Mesendoderm (in vitro differentiated cells): ENCODE results near the gene POLK.
A peak's percentile ranks its signal among the peaks of the same experiment; 100 is the strongest.

ENCODE experiments used
- DNase-seq: peaks from one replicate; pipeline ENCODE4 v3.0.0; 2013
- H2AK5ac ChIP-seq: 2 replicates; pipeline ENCODE4 v1.6.1; 2013; ENCODE audit warnings: low read length, inconsistent platforms
- H2BK120ac ChIP-seq: 2 replicates; pipeline ENCODE4 v1.6.1; 2013; ENCODE audit warnings: low read depth, mild to moderate bottlenecking, low read length, moderate library complexity, mixed read lengths
- H2BK15ac ChIP-seq: replicated peaks from 2 replicates; pipeline ENCODE4 v1.6.1; 2013; ENCODE audit warnings: low read depth, mild to moderate bottlenecking, moderate library complexity
- H2BK5ac ChIP-seq: 2 replicates; pipeline ENCODE4 v1.6.1; 2013; ENCODE audit warnings: low read length, inconsistent platforms
- H3K18ac ChIP-seq: 2 replicates; pipeline ENCODE4 v1.6.1; 2013; ENCODE audit warnings: mild to moderate bottlenecking, low read length, mixed read lengths
- H3K23ac ChIP-seq: one replicate; pipeline ENCODE4 v1.6.1; 2013; ENCODE audit warnings: low read length
- H3K27ac ChIP-seq: 2 replicates; pipeline ENCODE4 v1.5.1; 2013; ENCODE audit warnings: low read depth, mild to moderate bottlenecking, inconsistent platforms, low read length, moderate library complexity
- H3K27me3 ChIP-seq: 2 replicates; pipeline ENCODE4 v1.6.1; 2013; ENCODE audit warnings: low read length, control low read depth, mild to moderate bottlenecking, inconsistent platforms; ENCODE audit not compliant: insufficient read depth, poor library complexity
- H3K36me3 ChIP-seq: 2 replicates; pipeline ENCODE4 v1.6.1; 2013; ENCODE audit warnings: low read length, inconsistent platforms; ENCODE audit not compliant: control insufficient read depth, insufficient read depth
- H3K4ac ChIP-seq: one replicate; pipeline ENCODE4 v1.6.1; 2013; ENCODE audit warnings: low read depth, mild to moderate bottlenecking, low read length, moderate library complexity
- H3K4me1 ChIP-seq: 2 replicates; pipeline ENCODE4 v1.6.1; 2013; ENCODE audit warnings: low read depth, low read length, inconsistent platforms; ENCODE audit not compliant: control insufficient read depth
- H3K4me2 ChIP-seq: 2 replicates; pipeline ENCODE4 v1.6.1; 2013; ENCODE audit warnings: low read length
- H3K4me3 ChIP-seq: 2 replicates; pipeline ENCODE4 v1.5.1; 2013; ENCODE audit warnings: mild to moderate bottlenecking, low read length
- H3K56ac ChIP-seq: one replicate; pipeline ENCODE4 v1.6.1; 2013; ENCODE audit warnings: low read length
- H3K79me1 ChIP-seq: 2 replicates; pipeline ENCODE4 v1.6.1; 2013; ENCODE audit warnings: low read length, inconsistent platforms
- H3K79me2 ChIP-seq: 2 replicates; pipeline ENCODE4 v1.6.1; 2013; ENCODE audit warnings: mild to moderate bottlenecking, low read length; ENCODE audit not compliant: control insufficient read depth, insufficient read depth
- H3K9ac ChIP-seq: 2 replicates; pipeline ENCODE4 v1.6.1; 2013; ENCODE audit warnings: low read length, inconsistent platforms
- H4K5ac ChIP-seq: one replicate; pipeline ENCODE4 v1.6.1; 2013; ENCODE audit warnings: low read length
- H4K8ac ChIP-seq: one replicate; pipeline ENCODE4 v1.6.1; 2013; ENCODE audit warnings: low read depth, mild to moderate bottlenecking, control low read depth, low read length, moderate library complexity
- WGBS: extraction: QIAGEN DNeasy Blood & Tissue Kit; methylation state at CpG from one replicate; pipeline ENCODE4 v1.1.7; 2013; ENCODE audit warnings: low lambda C conversion rate, missing lambda C conversion rate; ENCODE audit not compliant: insufficient coverage; ENCODE audit errors: extremely low coverage; 5-methylcytosine and 5-hydroxymethylcytosine counted together

The POLK gene

GRCh38 chr5:75510836-75511434 is 756 bp upstream of the POLK start:
- H2BK120ac ChIP-seq, result no peak overlapping the region
- peaks cover 10% of the 10 kb centered on the region for H3K79me1 ChIP-seq
- H3K18ac ChIP-seq, result peak overlapping the region; percentile 54
- H3K27me3 ChIP-seq, result no peaks in the 10 kb centered on the region
- no peak overlapping the region for H3K4ac ChIP-seq
- peak overlapping the region; percentile 56 for H2BK5ac ChIP-seq
- peak overlapping the region; percentile 94 for H3K9ac ChIP-seq
- DNase-seq, result peak; percentile 73
- no peak overlapping the region for H2BK15ac ChIP-seq
- H3K4me3 ChIP-seq, result peak overlapping the region; percentile 92
- no peaks in the 10 kb centered on the region for H3K4me1 ChIP-seq
- no peak overlapping the region for H4K5ac ChIP-seq
- peaks cover 29% of the 10 kb centered on the region for H3K79me2 ChIP-seq
- peak overlapping the region; percentile 57 for H3K23ac ChIP-seq
- H3K56ac ChIP-seq, result peak overlapping the region; percentile 96
- peak overlapping the region; percentile 77 for H3K4me2 ChIP-seq
- H2AK5ac ChIP-seq, result no peak overlapping the region
- peak overlapping the region; percentile 28 for H4K8ac ChIP-seq
- H3K27ac ChIP-seq, result peak overlapping the region; percentile 33
- WGBS, result no CpG with 5 or more reads among the region's 54 CpGs
- H3K36me3 ChIP-seq, result no peaks in the 10 kb centered on the region

- no peak overlapping the region for H4K8ac ChIP-seq
- no peak overlapping the region for H3K27ac ChIP-seq
- WGBS, result no CpG with 5 or more reads among the region's 16 CpGs
- H3K4me1 ChIP-seq, result no peaks in the 10 kb centered on the region
- no peak overlapping the region for H3K23ac ChIP-seq
- no peak overlapping the region for H2BK15ac ChIP-seq
- H2BK120ac ChIP-seq, result no peak overlapping the region
- no peak overlapping the region for H2BK5ac ChIP-seq
- no peak overlapping the region for H3K4ac ChIP-seq
- H2AK5ac ChIP-seq, result no peak overlapping the region
- DNase-seq, result no peak
- H3K4me2 ChIP-seq, result peak overlapping the region; percentile 25
- no peak overlapping the region for H3K4me3 ChIP-seq
- H3K56ac ChIP-seq, result no peak overlapping the region
- H3K79me2 ChIP-seq, result peaks cover 24% of the 10 kb centered on the region
- no peaks in the 10 kb centered on the region for H3K36me3 ChIP-seq
- no peak overlapping the region for H4K5ac ChIP-seq
- no peak overlapping the region for H3K18ac ChIP-seq
- peaks cover 6% of the 10 kb centered on the region for H3K79me1 ChIP-seq
- H3K9ac ChIP-seq, result peak overlapping the region; percentile 85
- no peaks in the 10 kb centered on the region for H3K27me3 ChIP-seq
These were observed 838 bp downstream of the POLK start for GRCh38 chr5:75512383-75513074.

- H4K8ac ChIP-seq, result no peak overlapping the region
- no peak overlapping the region for H2BK120ac ChIP-seq
- WGBS, result no CpG with 5 or more reads among the region's 1 CpG
- H3K4me2 ChIP-seq, result no peak overlapping the region
- H4K5ac ChIP-seq, result no peak overlapping the region
- no peak overlapping the region for H3K9ac ChIP-seq
- H2BK15ac ChIP-seq, result no peak overlapping the region
- H3K79me2 ChIP-seq, result peaks cover 19% of the 10 kb centered on the region
- H3K18ac ChIP-seq, result no peak overlapping the region
- no peaks in the 10 kb centered on the region for H3K36me3 ChIP-seq
- no peaks in the 10 kb centered on the region for H3K4me1 ChIP-seq
- no peak overlapping the region for H3K56ac ChIP-seq
- H2BK5ac ChIP-seq, result no peak overlapping the region
- no peak for DNase-seq
- H3K4me3 ChIP-seq, result no peak overlapping the region
- no peak overlapping the region for H3K23ac ChIP-seq
- H3K79me1 ChIP-seq, result peaks cover 7% of the 10 kb centered on the region
- no peaks in the 10 kb centered on the region for H3K27me3 ChIP-seq
- H2AK5ac ChIP-seq, result no peak overlapping the region
- no peak overlapping the region for H3K27ac ChIP-seq
- H3K4ac ChIP-seq, result no peak overlapping the region
These were observed 2.1 kb downstream of the POLK start for GRCh38 chr5:75513841-75514240.

GRCh38 chr5:75514323-75514722 is 2.6 kb downstream of the POLK start:
- H2BK5ac ChIP-seq, result no peak overlapping the region
- H3K9ac ChIP-seq, result no peak overlapping the region
- H3K79me2 ChIP-seq, result peaks cover 20% of the 10 kb centered on the region
- H3K4me2 ChIP-seq, result no peak overlapping the region
- no peak for DNase-seq
- no peak overlapping the region for H3K4ac ChIP-seq
- H2AK5ac ChIP-seq, result no peak overlapping the region
- no peak overlapping the region for H3K23ac ChIP-seq
- no peak overlapping the region for H2BK120ac ChIP-seq
- WGBS, result no CpG with 5 or more reads among the region's 3 CpGs
- H3K27ac ChIP-seq, result no peak overlapping the region
- no peak overlapping the region for H3K56ac ChIP-seq
- no peak overlapping the region for H4K5ac ChIP-seq
- H3K79me1 ChIP-seq, result peaks cover 10% of the 10 kb centered on the region
- no peak overlapping the region for H3K18ac ChIP-seq
- no peaks in the 10 kb centered on the region for H3K36me3 ChIP-seq
- no peaks in the 10 kb centered on the region for H3K27me3 ChIP-seq
- H3K4me1 ChIP-seq, result no peaks in the 10 kb centered on the region
- H4K8ac ChIP-seq, result no peak overlapping the region
- H3K4me3 ChIP-seq, result no peak overlapping the region
- H2BK15ac ChIP-seq, result no peak overlapping the region

- H3K4me3 ChIP-seq, result no peak overlapping the region
These were observed 8.1 kb downstream of the POLK start for GRCh38 chr5:75519761-75520160.

More at GRCh38 chr5:75519761-75520160, 8.1 kb downstream of the POLK start:
- H3K9ac ChIP-seq, result no peak overlapping the region
- DNase-seq, result no peak
- no peaks in the 10 kb centered on the region for H3K4me1 ChIP-seq
- no peaks in the 10 kb centered on the region for H3K27me3 ChIP-seq
- H2BK5ac ChIP-seq, result no peak overlapping the region
- no peak overlapping the region for H3K4me2 ChIP-seq
- no peak overlapping the region for H4K5ac ChIP-seq
- H3K79me1 ChIP-seq, result peaks cover 10% of the 10 kb centered on the region
- H3K4ac ChIP-seq, result no peak overlapping the region
- H3K79me2 ChIP-seq, result peaks cover 10% of the 10 kb centered on the region
- no peak overlapping the region for H3K23ac ChIP-seq
- H3K18ac ChIP-seq, result no peak overlapping the region
- H2AK5ac ChIP-seq, result no peak overlapping the region
- H2BK15ac ChIP-seq, result no peak overlapping the region
- WGBS, result no CpG with 5 or more reads among the region's 1 CpG
- H3K36me3 ChIP-seq, result no peaks in the 10 kb centered on the region
- no peak overlapping the region for H3K27ac ChIP-seq
- H4K8ac ChIP-seq, result no peak overlapping the region
- H3K56ac ChIP-seq, result no peak overlapping the region
- no peak overlapping the region for H2BK120ac ChIP-seq
